Endometrium (tissue), 2 donors: ENCODE data around the gene EIPR1.

Experiments used
- FAIRE-seq: peaks from 2 replicates; lab custom pipeline; 2012; peaks lifted over from hg19 to GRCh38; lab: Jason Lieb, UNC
- donor health status: control.
- donor health status: control.

Gene EIPR1

GRCh38 chr2:3303583-3304406 lies 73.8 kb downstream of the EIPR1 start:
- FAIRE-seq = peak; percentile 65

GRCh38 chr2:3302751-3303582 lies 74.7 kb downstream of the EIPR1 start:
- no peak for FAIRE-seq

GRCh38 chr2:3302421-3302750 lies 75.2 kb downstream of the EIPR1 start:
- FAIRE-seq = no peak

- no peak for FAIRE-seq
Measured at GRCh38 chr2:3301001-3301400, 76.6 kb downstream of the EIPR1 start.

GRCh38 chr2:3300224-3300995 lies 77.2 kb downstream of the EIPR1 start:
- FAIRE-seq = no peak

GRCh38 chr2:3299703-3300102 lies 77.9 kb downstream of the EIPR1 start:
- no peak for FAIRE-seq

GRCh38 chr2:3299130-3299529 lies 78.5 kb downstream of the EIPR1 start:
- FAIRE-seq = no peak

- FAIRE-seq = no peak
Measured at GRCh38 chr2:3298191-3298590, 79.4 kb downstream of the EIPR1 start.

GRCh38 chr2:3297523-3297922 lies 80.1 kb downstream of the EIPR1 start:
- FAIRE-seq = no peak

GRCh38 chr2:3296182-3296972 lies 81.2 kb downstream of the EIPR1 start:
- no peak for FAIRE-seq

- FAIRE-seq = no peak
Measured at GRCh38 chr2:3294493-3294892, 83.1 kb downstream of the EIPR1 start.

- FAIRE-seq = peak; percentile 58
Measured at GRCh38 chr2:3294069-3294468, 83.5 kb downstream of the EIPR1 start.

- FAIRE-seq = no peak
Measured at GRCh38 chr2:3293221-3293620, 84.4 kb downstream of the EIPR1 start.

- no peak for FAIRE-seq
Measured at GRCh38 chr2:3292416-3292815, 85.2 kb downstream of the EIPR1 start.

- no peak for FAIRE-seq
Measured at GRCh38 chr2:3291750-3292149, 85.9 kb downstream of the EIPR1 start.

GRCh38 chr2:3291113-3291512 lies 86.5 kb downstream of the EIPR1 start:
- no peak for FAIRE-seq

GRCh38 chr2:3290655-3291054 lies 87.0 kb downstream of the EIPR1 start:
- FAIRE-seq = no peak

GRCh38 chr2:3289971-3290370 lies 87.6 kb downstream of the EIPR1 start:
- FAIRE-seq = no peak

- FAIRE-seq = no peak
Measured at GRCh38 chr2:3289526-3289925, 88.1 kb downstream of the EIPR1 start.

- no peak for FAIRE-seq
Measured at GRCh38 chr2:3289171-3289515, 88.5 kb downstream of the EIPR1 start.

GRCh38 chr2:3288470-3289170 lies 89.0 kb downstream of the EIPR1 start:
- no peak for FAIRE-seq
